WERI-Rb-1 (cell line): Measurements from ENCODE around the gene TRIM72.

Experiments
- DNase-seq: peaks from one replicate; pipeline ENCODE4 v3.0.0-alpha.2; 2020
- H3K27ac ChIP-seq: fragments of 250-450 bp; sonication (Bioruptor Pico); 2 replicates; pipeline ENCODE4 v1.5.1; 2020; ENCODE audit warnings: mild to moderate bottlenecking, moderate library complexity
- H3K27me3 ChIP-seq: fragments of 250-450 bp; sonication (Bioruptor Pico); 2 replicates; pipeline ENCODE4 v1.5.1; 2021; ENCODE audit warnings: mild to moderate bottlenecking, low read depth, moderate library complexity; ENCODE audit not compliant: insufficient read depth, severe bottlenecking
- H3K36me3 ChIP-seq: fragments of 250-450 bp; sonication (Bioruptor Pico); 2 replicates; pipeline ENCODE4 v1.5.1; 2020; ENCODE audit warnings: mild to moderate bottlenecking, moderate library complexity
- H3K4me3 ChIP-seq: 2 replicates; pipeline ENCODE4 v1.5.1; 2011; ENCODE audit warnings: low read depth, mild to moderate bottlenecking, control low read depth, low read length
- H3K9me3 ChIP-seq: fragments of 250-450 bp; sonication (Bioruptor Pico); 2 replicates; pipeline ENCODE4 v1.5.1; 2021; ENCODE audit warnings: mild to moderate bottlenecking, moderate library complexity; ENCODE audit not compliant: severe bottlenecking
- CTCF ChIP-seq: IDR thresholded peaks from 2 replicates; pipeline ENCODE4 v1.5.1; 2011; ENCODE audit warnings: low read depth, mild to moderate bottlenecking, control low read depth, inconsistent platforms, low read length

The TRIM72 gene

GRCh38 chr16:31204871-31205666, 8.8 kb upstream of the TRIM72 start:
- Histone ChIP-seq H3K27me3 (no peaks in the 10 kb centered on the region), H3K27ac (no peak overlapping the region), H3K36me3 (no peaks in the 10 kb centered on the region; the same call in 1 of the 2 replicates), H3K4me3 (no peak overlapping the region), H3K9me3 (no peaks in the 10 kb centered on the region)
- DNase-seq = no peak
- TF ChIP-seq CTCF = no peak

- no peak for DNase-seq
- Histone ChIP-seq H3K27ac (no peak overlapping the region), H3K36me3 (no peaks in the 10 kb centered on the region), H3K27me3 (no peaks in the 10 kb centered on the region), H3K9me3 (no peaks in the 10 kb centered on the region), H3K4me3 (no peak overlapping the region)
- no peak for TF ChIP-seq CTCF
Observed at GRCh38 chr16:31206776-31207175, 7.1 kb upstream of the TRIM72 start.

GRCh38 chr16:31213342-31213741, 577 bp upstream of the TRIM72 start:
- DNase-seq = no peak
- Histone ChIP-seq H3K9me3 (no peaks in the 10 kb centered on the region), H3K36me3 (no peaks in the 10 kb centered on the region), H3K4me3 (no peak overlapping the region), H3K27me3 (peaks cover 46% of the 10 kb centered on the region), H3K27ac (no peak overlapping the region)
- TF ChIP-seq CTCF = no peak

- Histone ChIP-seq H3K27me3 (peaks cover 59% of the 10 kb centered on the region), H3K4me3 (no peak overlapping the region), H3K27ac (no peak overlapping the region), H3K9me3 (no peaks in the 10 kb centered on the region), H3K36me3 (no peaks in the 10 kb centered on the region)
- no peak for DNase-seq
- no peak for TF ChIP-seq CTCF
Observed at GRCh38 chr16:31214708-31215286, 878 bp downstream of the TRIM72 start.

GRCh38 chr16:31215287-31216162, 1.6 kb downstream of the TRIM72 start:
- Histone ChIP-seq H3K27me3 (peaks cover 64% of the 10 kb centered on the region), H3K9me3 (no peaks in the 10 kb centered on the region), H3K4me3 (peak overlapping the region; percentile 10; the same call in 1 of the 2 replicates), H3K27ac (no peak overlapping the region), H3K36me3 (no peaks in the 10 kb centered on the region)
- TF ChIP-seq CTCF = no peak
- DNase-seq = no peak
